Measurements from ENCODE around the gene LCA5L. TPM values are rescaled to one million over a fixed set of nuclear protein-coding genes. Genes with fewer than 3 reads are reported as not detected.

The LCA5L gene
- 1 to 10 TPM; 1.6 to 6.0 (median 4.2) TPM for total RNA-seq

DNA sequence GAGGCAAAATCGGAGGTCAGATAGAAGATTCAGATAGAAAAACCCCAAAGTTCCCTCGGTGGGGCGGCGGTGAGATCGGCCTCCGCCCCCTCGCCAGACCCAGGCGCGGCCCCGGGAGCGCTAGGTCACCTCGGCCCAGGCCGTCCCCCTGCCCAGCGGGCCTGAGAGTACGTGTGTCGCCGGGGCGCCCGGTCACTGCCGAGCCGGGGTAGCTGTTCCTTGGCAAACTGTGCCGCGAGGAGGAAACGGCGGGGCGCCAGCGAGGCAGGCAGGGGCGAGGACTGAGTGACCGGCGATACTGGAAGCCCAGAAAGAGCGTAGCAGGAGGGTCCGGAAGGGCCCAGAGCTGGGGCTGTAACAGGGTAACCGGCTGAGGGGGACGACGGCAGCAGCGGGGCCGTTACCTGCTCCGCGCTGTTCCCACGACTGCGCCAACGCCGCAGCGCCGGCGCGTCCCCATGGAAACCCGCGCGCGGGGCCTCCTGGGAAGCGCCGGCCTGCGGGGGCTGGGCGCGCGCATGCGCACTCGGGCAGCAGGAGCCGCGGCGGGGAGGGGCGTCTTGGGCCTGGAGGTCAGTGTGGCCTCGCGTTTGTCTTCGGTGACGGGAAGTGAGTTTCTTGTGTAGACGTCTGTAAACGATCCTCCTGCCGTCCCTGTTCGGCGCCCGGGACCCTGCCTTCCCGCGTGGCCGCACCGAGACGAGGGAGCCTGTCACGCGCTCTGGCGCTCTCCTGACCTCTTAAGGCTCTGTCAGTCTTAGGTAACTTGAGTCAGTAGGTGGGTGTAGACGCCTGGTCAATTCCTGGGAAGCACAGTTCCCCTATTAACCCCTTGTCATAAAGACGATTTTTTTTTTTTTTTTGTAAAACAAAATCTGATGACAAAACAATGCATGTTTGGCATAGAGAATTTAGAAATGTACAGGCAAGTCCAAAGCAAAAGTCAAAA lies at the start of gene LCA5L:
Gene LCA5L, minus strand, starts transcription at position 458 of the 949 bp plus-strand sequence. CDS start 17,285 bp downstream, outside the sequence.
- H3K36me3 ChIP-seq = no peaks in the 10 kb centered on the region
- intact Hi-C loops (cut with DNase I; ENCODE audit: low total_unique reads) = no loop called here
- H3K4me3 ChIP-seq = peak within 1 kb of the TSS; percentile 63 to 87 (median 85)
- peak; percentile 83 to 90 for DNase-seq (ENCODE audit: low spot score in 2 of 2)
- TF ChIP-seq POLR2A (IDR thresholded peaks at IDR 0.05) = peak; percentile 37
- peak; percentile 51 to 78 (median 54) for TF ChIP-seq POLR2AphosphoS5 (IDR thresholded peaks at IDR 0.05)
- TF ChIP-seq, protein P1, sequence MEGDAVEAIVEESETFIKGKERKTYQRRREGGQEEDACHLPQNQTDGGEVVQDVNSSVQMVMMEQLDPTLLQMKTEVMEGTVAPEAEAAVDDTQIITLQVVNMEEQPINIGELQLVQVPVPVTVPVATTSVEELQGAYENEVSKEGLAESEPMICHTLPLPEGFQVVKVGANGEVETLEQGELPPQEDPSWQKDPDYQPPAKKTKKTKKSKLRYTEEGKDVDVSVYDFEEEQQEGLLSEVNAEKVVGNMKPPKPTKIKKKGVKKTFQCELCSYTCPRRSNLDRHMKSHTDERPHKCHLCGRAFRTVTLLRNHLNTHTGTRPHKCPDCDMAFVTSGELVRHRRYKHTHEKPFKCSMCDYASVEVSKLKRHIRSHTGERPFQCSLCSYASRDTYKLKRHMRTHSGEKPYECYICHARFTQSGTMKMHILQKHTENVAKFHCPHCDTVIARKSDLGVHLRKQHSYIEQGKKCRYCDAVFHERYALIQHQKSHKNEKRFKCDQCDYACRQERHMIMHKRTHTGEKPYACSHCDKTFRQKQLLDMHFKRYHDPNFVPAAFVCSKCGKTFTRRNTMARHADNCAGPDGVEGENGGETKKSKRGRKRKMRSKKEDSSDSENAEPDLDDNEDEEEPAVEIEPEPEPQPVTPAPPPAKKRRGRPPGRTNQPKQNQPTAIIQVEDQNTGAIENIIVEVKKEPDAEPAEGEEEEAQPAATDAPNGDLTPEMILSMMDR (IDR thresholded peaks at IDR 0.05) = no peak
- H3K4me1 ChIP-seq = peaks cover 0 to 4% of the 10 kb centered on the region in 2 donors
- H3K9me3 ChIP-seq = no peaks in the 10 kb centered on the region
- H3K27me3 ChIP-seq = no peaks in the 10 kb centered on the region
- peak within 1 kb of the TSS; percentile 90 to 95 for H3K27ac ChIP-seq

DNA sequence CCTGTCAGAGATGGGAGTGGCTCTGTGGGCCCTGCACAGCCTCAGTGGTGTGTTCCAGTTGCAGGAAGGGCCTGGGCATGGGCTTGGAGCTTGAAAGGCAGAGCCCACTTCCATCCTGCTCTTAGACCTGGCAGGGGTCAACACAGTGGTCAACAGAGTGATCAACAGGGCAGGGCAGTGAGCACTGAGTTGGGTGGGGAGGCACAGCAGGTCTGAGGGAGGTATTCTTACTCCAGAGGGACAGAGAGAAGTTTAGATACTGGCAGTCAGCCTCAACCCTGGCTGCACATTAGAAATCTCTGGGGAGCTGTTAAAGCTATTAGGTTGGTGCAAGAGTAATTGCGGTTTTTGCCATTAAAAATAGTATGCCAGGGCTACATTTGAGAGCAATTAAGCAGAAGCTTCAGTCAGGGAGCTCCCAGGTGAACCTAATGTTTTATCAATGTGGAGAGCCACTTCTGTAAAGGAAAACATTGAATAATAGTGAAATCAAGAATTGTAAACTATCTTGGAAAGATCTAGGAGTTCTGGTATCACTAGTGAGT lies 43.9 kb upstream of the LCA5L start:
- no peak for DNase-seq (ENCODE audit: low spot score in 2 of 2)
- Histone ChIP-seq H3K4me1 (no peaks in the 10 kb centered on the region), H3K9me3 (no peaks in the 10 kb centered on the region), H3K27me3 (no peaks in the 10 kb centered on the region), H3K36me3 (no peaks in the 10 kb centered on the region), H3K4me3 (no peak overlapping the region), H3K27ac (no peak overlapping the region)
- intact Hi-C loops (cut with DNase I; ENCODE audit: low total_unique reads) = no loop called here
- TF ChIP-seq POLR2AphosphoS5 (IDR thresholded peaks at IDR 0.05) = no peak
- TF ChIP-seq, protein P1 (IDR thresholded peaks at IDR 0.05) = no peak
- TF ChIP-seq POLR2A (IDR thresholded peaks at IDR 0.05) = no peak

DNA sequence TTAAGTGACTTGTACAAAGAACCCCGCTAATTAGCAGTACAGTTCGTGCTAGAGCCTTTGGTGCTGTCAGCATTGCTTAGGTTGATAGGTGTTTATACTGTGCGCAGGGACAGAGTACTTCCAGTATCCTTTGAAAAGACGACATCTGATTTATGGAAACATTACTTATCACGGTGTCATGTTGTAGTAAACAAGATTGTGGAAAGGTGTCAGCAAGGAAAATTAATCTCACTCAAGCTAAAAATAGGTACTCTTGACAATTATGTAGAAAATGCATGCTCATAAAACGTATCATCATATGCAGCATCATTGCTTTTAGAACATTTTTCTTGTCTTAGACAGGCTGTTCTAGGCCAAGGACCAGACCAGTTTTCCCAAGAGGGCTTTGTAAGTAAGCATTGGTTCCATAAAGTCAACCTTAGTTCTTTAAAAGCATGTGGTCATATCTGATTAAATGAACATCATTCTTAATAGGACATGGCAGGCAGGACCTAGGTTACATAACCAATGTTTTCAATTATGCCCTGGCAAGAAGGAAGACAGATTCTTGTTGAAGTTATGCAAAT lies 39.2 kb upstream of the LCA5L start:
- H3K27me3 ChIP-seq = no peaks in the 10 kb centered on the region
- no peak overlapping the region for H3K27ac ChIP-seq
- H3K36me3 ChIP-seq = no peaks in the 10 kb centered on the region
- no peak for DNase-seq (ENCODE audit: low spot score in 2 of 2)
- no peaks in the 10 kb centered on the region for H3K9me3 ChIP-seq
- intact Hi-C loops (cut with DNase I; ENCODE audit: low total_unique reads) = no loop called here
- H3K4me3 ChIP-seq = no peak overlapping the region
- no peaks in the 10 kb centered on the region for H3K4me1 ChIP-seq
- TF ChIP-seq POLR2A (IDR thresholded peaks at IDR 0.05) (no peak), POLR2AphosphoS5 (IDR thresholded peaks at IDR 0.05) (no peak)
- TF ChIP-seq, protein P1 (IDR thresholded peaks at IDR 0.05) = no peak

DNA sequence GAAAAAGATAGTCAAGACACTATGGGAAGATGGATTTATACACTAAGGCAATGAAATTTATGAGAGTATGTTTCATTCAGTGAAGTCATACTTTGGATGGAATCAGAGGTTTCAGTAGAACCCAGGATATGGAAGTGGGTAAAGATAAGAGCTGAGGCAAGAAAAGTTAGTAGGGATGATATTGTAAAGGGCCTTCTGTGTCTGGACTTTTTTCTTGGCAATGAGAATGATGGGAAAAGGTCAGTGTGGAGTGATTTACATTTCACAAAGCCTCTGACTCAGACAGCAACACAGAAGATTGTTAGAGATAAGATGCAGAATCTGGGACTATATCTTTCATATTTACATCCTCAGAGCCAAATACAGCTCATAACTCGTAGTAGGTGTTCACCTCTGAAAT lies 38.3 kb upstream of the LCA5L start:
- TF ChIP-seq, protein P1 (IDR thresholded peaks at IDR 0.05) = no peak
- TF ChIP-seq POLR2A (IDR thresholded peaks at IDR 0.05) = no peak
- TF ChIP-seq POLR2AphosphoS5 (IDR thresholded peaks at IDR 0.05) = no peak
- DNase-seq (ENCODE audit: low spot score in 2 of 2) = no peak
- no peaks in the 10 kb centered on the region for H3K9me3 ChIP-seq
- no peaks in the 10 kb centered on the region for H3K27me3 ChIP-seq
- intact Hi-C loops (cut with DNase I; ENCODE audit: low total_unique reads) = no loop called here
- no peak overlapping the region for H3K27ac ChIP-seq
- H3K4me1 ChIP-seq = no peaks in the 10 kb centered on the region
- no peak overlapping the region for H3K4me3 ChIP-seq
- no peaks in the 10 kb centered on the region for H3K36me3 ChIP-seq

DNA sequence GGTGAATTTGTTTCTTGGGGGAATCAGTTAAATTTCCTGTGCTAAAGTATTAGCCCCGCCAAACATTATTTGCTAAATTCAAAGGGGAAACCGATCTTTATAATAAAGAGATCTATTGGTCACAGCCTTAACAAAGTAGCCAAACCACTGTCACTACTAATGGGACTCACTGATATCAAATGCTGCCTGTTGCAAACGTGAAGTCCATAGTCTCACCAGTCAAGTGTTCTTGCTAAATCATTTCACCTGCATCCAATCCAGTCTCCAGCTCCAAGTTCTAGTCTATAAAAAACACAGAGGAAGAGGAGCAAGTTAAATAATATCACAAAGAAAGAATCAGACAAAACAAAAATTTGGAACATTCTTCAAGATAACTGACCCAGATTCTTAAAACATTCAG lies 36.3 kb upstream of the LCA5L start:
- Histone ChIP-seq H3K27ac (no peak overlapping the region), H3K9me3 (no peaks in the 10 kb centered on the region), H3K4me3 (no peak overlapping the region), H3K36me3 (no peaks in the 10 kb centered on the region), H3K27me3 (no peaks in the 10 kb centered on the region), H3K4me1 (no peaks in the 10 kb centered on the region)
- TF ChIP-seq, protein P1 (IDR thresholded peaks at IDR 0.05) = no peak
- no peak for TF ChIP-seq POLR2A (IDR thresholded peaks at IDR 0.05)
- TF ChIP-seq POLR2AphosphoS5 (IDR thresholded peaks at IDR 0.05) = no peak
- no peak for DNase-seq (ENCODE audit: low spot score in 2 of 2)
- intact Hi-C loops (cut with DNase I; ENCODE audit: low total_unique reads) = no loop called here
